ENCODE measurements around the gene LYAR.

LYAR gene

GRCh38 chr4:4302001-4302400 lies 12.0 kb upstream of the LYAR start:
- H3K27ac Mint-ChIP-seq, result peak overlapping the region in 1 of 2 donors; percentile 24

DNA sequence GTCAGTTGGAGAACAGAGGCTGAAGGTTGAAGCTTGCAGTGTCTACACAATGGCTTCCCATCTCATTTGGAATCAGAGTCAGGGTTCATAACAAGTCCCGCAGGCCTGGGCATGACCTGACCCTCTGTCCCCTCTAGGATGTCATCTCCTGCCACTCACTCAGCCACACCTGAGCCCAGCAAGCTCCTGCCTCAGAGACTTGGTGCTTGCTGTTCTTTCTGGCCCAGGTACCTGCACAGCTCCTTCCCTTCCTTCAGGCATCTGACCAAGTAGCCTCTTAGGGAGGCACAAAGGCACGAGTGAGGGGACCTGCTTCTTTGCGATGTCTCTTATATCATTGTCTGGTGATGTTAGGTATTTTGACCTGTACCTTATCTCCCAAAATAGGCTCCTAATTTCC lies 9.1 kb upstream of the LYAR start:
- ATAC-seq (replicated peaks), result no peak
- Mint-ChIP-seq H3K4me1 (ENCODE audit: low read depth in 2 of 2) (peaks cover 28 to 38% of the 10 kb centered on the region in 2 donors), H3K4me3 (no peak overlapping the region), H3K27me3 (no peaks in the 10 kb centered on the region), H3K27ac (peak overlapping the region; percentile 45 to 74), H3K9me3 (no peaks in the 10 kb centered on the region), H3K36me3 (ENCODE audit: insufficient read depth) (peaks cover 29% of the 10 kb centered on the region)
- no peak for DNase-seq

More at GRCh38 chr4:4302001-4302400, 12.0 kb upstream of the LYAR start:
- DNase-seq (no peak), ATAC-seq (replicated peaks) (no peak)
- H3K27me3 Mint-ChIP-seq, result no peaks in the 10 kb centered on the region
- H3K9me3 Mint-ChIP-seq, result no peaks in the 10 kb centered on the region
- peaks cover 18 to 29% of the 10 kb centered on the region in 2 donors for H3K4me1 Mint-ChIP-seq (ENCODE audit: low read depth in 2 of 2)
- no peak overlapping the region for H3K4me3 Mint-ChIP-seq
- H3K36me3 Mint-ChIP-seq (ENCODE audit: insufficient read depth), result peaks cover 49% of the 10 kb centered on the region

- ATAC-seq (replicated peaks) (no peak), DNase-seq (no peak)
- peak overlapping the region; percentile 33 to 44 for H3K27ac Mint-ChIP-seq
These were observed 6.4 kb upstream of the LYAR start for GRCh38 chr4:4296283-4296846.

GRCh38 chr4:4293279-4293678 lies 3.3 kb upstream of the LYAR start:
- Mint-ChIP-seq H3K36me3 (ENCODE audit: insufficient read depth) (peaks cover 20% of the 10 kb centered on the region), H3K4me1 (ENCODE audit: low read depth in 2 of 2) (peaks cover 45 to 60% of the 10 kb centered on the region in 2 donors), H3K4me3 (no peak overlapping the region), H3K27me3 (no peaks in the 10 kb centered on the region), H3K27ac (peak overlapping the region in 1 of 2 donors; percentile 32), H3K9me3 (no peaks in the 10 kb centered on the region)
- ATAC-seq (replicated peaks) (no peak), DNase-seq (no peak)

More at GRCh38 chr4:4296283-4296846, 6.4 kb upstream of the LYAR start:
- peaks cover 10% of the 10 kb centered on the region for H3K36me3 Mint-ChIP-seq (ENCODE audit: insufficient read depth)
- H3K4me3 Mint-ChIP-seq, result no peak overlapping the region
- no peaks in the 10 kb centered on the region for H3K9me3 Mint-ChIP-seq
- H3K4me1 Mint-ChIP-seq (ENCODE audit: low read depth in 2 of 2), result peaks cover 34 to 48% of the 10 kb centered on the region in 2 donors
- no peaks in the 10 kb centered on the region for H3K27me3 Mint-ChIP-seq

DNA sequence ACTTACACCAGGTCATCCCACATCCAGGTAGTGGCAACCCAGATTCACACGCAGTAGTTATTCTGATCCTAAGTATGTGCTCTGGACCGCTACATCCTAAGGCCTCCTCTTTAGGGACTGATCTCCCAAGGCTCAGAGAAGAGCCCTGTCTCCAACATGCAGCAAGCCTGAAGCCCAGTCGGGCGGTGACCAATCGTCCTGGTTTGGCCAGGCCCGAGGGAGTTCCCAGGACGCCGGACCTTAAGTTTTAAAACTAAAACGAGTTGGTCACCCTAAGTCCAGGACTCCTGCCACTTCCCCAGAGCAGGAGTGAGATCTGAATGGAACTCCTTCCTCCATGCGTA lies 385 bp downstream of the LYAR start:
- H3K36me3 Mint-ChIP-seq (ENCODE audit: insufficient read depth), result peaks cover 29% of the 10 kb centered on the region
- H3K4me3 Mint-ChIP-seq, result peak overlapping the region; percentile 92 to 99
- H3K9me3 Mint-ChIP-seq, result no peaks in the 10 kb centered on the region
- no peaks in the 10 kb centered on the region for H3K27me3 Mint-ChIP-seq
- peak; percentile 3 for ATAC-seq (replicated peaks)
- H3K27ac Mint-ChIP-seq, result peak overlapping the region; percentile 95 to 97
- DNase-seq, result no peak
- H3K4me1 Mint-ChIP-seq (ENCODE audit: low read depth in 2 of 2), result peaks cover 46 to 55% of the 10 kb centered on the region in 2 donors

DNA sequence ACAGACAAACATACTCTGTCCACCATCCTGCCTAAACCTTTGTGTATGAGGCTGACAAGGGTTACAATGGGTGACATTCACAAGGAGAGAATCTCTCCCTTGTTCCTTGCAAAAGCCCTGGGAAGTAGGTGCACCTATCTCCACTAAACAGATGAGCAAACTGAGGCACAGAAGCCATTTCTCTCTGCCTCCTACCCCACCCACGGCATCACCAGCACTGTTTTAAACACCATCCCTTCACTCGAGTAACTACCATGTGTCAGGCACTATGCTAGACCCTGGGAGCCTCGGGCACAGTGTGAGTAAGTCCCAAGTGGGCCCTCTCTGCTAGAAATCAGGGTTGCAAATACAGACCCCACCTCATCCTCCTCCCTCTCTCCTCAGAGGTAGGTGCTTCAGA lies 899 bp downstream of the LYAR start:
- H3K36me3 Mint-ChIP-seq (ENCODE audit: insufficient read depth), result peaks cover 31% of the 10 kb centered on the region

GRCh38 chr4:4288098-4288497 lies 1.9 kb downstream of the LYAR start:
- Mint-ChIP-seq H3K4me1 (ENCODE audit: low read depth in 2 of 2) (peaks cover 41 to 52% of the 10 kb centered on the region in 2 donors), H3K9me3 (no peaks in the 10 kb centered on the region), H3K4me3 (peak overlapping the region; percentile 92 to 99), H3K27ac (peak overlapping the region; percentile 67 to 95), H3K36me3 (ENCODE audit: insufficient read depth) (peaks cover 39% of the 10 kb centered on the region), H3K27me3 (no peaks in the 10 kb centered on the region)
- ATAC-seq (replicated peaks) (no peak), DNase-seq (no peak)

More for the DNA sequence above, 899 bp downstream of the LYAR start:
- H3K4me3 Mint-ChIP-seq, result peak overlapping the region; percentile 92 to 99
- H3K27ac Mint-ChIP-seq, result peak overlapping the region; percentile 95 to 97
- H3K9me3 Mint-ChIP-seq, result no peaks in the 10 kb centered on the region
- ATAC-seq (replicated peaks), result no peak
- H3K4me1 Mint-ChIP-seq (ENCODE audit: low read depth in 2 of 2), result peaks cover 46 to 53% of the 10 kb centered on the region in 2 donors
- DNase-seq, result no peak
- H3K27me3 Mint-ChIP-seq, result no peaks in the 10 kb centered on the region

DNA sequence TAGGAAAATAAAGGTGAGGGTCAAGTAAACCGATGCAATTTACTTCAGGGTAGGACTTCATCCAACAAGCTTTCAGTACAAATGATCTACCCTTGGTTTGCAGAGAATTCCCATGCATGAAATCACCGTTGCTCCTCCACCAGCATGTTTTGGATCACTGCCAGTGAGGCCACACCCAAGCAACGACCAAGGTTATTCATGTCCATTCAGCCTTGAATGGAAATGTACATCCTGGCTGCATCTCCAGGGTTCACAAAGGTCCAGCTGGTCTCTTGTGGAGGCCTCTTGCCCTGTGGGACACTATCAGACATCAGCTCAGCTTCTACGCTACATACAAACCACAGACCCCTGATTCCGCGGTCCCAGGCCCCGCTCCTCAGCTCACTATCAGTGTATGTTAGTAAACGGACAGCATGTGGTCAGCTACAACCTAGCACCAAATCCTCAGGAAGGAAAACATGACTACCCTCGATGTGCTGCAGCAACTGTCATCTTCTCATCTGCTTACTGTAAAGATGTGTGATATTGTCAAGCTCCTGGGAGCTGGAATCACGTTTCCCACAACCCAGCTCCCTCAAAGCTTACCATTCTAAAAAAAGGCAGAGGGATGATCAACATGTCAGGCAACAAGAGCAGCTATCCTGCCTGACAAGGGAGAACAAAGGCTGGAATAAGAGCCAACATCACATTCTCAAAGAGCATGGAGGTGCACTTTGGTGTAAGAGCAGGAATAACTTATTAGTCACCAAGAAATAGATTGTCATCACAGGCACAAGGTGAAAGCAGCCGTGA lies 4.9 kb downstream of the LYAR start:
- no peaks in the 10 kb centered on the region for H3K27me3 Mint-ChIP-seq
- DNase-seq (no peak), ATAC-seq (replicated peaks) (no peak)
- H3K36me3 Mint-ChIP-seq (ENCODE audit: insufficient read depth), result peaks cover 61% of the 10 kb centered on the region
- no peaks in the 10 kb centered on the region for H3K9me3 Mint-ChIP-seq
- H3K27ac Mint-ChIP-seq, result peak overlapping the region in 1 of 2 donors; percentile 42
- peaks cover 38 to 46% of the 10 kb centered on the region in 2 donors for H3K4me1 Mint-ChIP-seq (ENCODE audit: low read depth in 2 of 2)
- no peak overlapping the region for H3K4me3 Mint-ChIP-seq

- Mint-ChIP-seq H3K27ac (peak overlapping the region; percentile 14 to 85), H3K4me1 (ENCODE audit: low read depth in 2 of 2) (peaks cover 14 to 22% of the 10 kb centered on the region in 2 donors), H3K9me3 (no peaks in the 10 kb centered on the region), H3K4me3 (no peak overlapping the region), H3K27me3 (no peaks in the 10 kb centered on the region), H3K36me3 (ENCODE audit: insufficient read depth) (peaks cover 75% of the 10 kb centered on the region)
- DNase-seq (no peak), ATAC-seq (replicated peaks) (peak; percentile 14)
These were observed 8.2 kb downstream of the LYAR start for GRCh38 chr4:4281787-4282186.

DNA sequence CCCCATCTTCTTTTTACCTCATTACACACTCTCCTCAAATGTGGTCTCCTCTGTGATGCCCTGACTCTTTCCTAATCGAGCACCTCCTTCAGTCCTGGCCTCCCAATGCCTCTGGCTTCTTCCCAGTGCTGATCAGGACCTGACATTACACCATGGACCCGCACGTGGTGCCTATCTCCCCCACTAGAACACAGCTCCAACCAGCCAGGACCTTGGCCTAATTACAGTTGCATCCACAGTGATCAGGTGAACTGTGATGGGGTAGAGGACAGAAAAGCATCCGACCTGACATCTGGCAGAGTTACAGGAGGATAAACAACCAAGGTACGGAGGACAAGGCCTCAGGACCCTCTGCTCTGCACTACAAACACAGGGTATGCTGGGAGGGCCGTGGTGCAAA lies 12.4 kb downstream of the LYAR start:
- H3K4me3 Mint-ChIP-seq, result no peak overlapping the region
- peaks cover 71% of the 10 kb centered on the region for H3K36me3 Mint-ChIP-seq (ENCODE audit: insufficient read depth)
- H3K27ac Mint-ChIP-seq, result peak overlapping the region in 1 of 2 donors; percentile 51
- H3K4me1 Mint-ChIP-seq (ENCODE audit: low read depth in 2 of 2), result peaks cover 3 to 15% of the 10 kb centered on the region in 2 donors
- ATAC-seq (replicated peaks) (no peak), DNase-seq (no peak)
- H3K27me3 Mint-ChIP-seq, result no peaks in the 10 kb centered on the region
- no peaks in the 10 kb centered on the region for H3K9me3 Mint-ChIP-seq

DNA sequence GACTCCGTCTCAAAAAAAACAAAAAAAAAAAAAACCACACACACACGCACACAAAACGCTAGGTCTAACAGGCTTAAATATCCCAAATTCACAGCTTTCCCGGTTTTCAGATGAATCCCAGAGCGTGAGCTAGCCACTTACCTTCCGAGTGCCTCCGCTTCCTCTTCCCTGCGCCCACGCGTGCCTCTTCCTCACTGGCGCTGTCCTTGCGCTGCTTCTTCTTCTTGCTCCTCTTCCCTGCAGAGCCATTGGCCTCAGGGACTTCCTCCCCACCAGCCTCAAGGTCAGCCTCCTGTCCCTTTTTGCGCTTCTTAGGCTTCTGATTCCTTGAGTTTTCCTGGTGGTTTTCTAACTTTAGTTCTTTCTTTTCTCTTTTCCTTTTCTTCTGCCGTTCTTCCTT lies 15.7 kb downstream of the LYAR start:
- H3K27me3 Mint-ChIP-seq, result no peaks in the 10 kb centered on the region
- H3K27ac Mint-ChIP-seq, result peak overlapping the region; percentile 27 to 66
- H3K36me3 Mint-ChIP-seq (ENCODE audit: insufficient read depth), result peaks cover 51% of the 10 kb centered on the region
- H3K9me3 Mint-ChIP-seq, result no peaks in the 10 kb centered on the region
- H3K4me3 Mint-ChIP-seq, result no peak overlapping the region
- DNase-seq (no peak), ATAC-seq (replicated peaks) (no peak)
- peaks cover 19 to 35% of the 10 kb centered on the region in 2 donors for H3K4me1 Mint-ChIP-seq (ENCODE audit: low read depth in 2 of 2)

GRCh38 chr4:4271912-4272311 lies 18.0 kb downstream of the LYAR start:
- H3K9me3 Mint-ChIP-seq, result no peaks in the 10 kb centered on the region
- peaks cover 48% of the 10 kb centered on the region for H3K36me3 Mint-ChIP-seq (ENCODE audit: insufficient read depth)
- ATAC-seq (replicated peaks) (no peak), DNase-seq (no peak)
- H3K4me3 Mint-ChIP-seq, result no peak overlapping the region
- peaks cover 34 to 40% of the 10 kb centered on the region in 2 donors for H3K4me1 Mint-ChIP-seq (ENCODE audit: low read depth in 2 of 2)
- H3K27me3 Mint-ChIP-seq, result no peaks in the 10 kb centered on the region
- H3K27ac Mint-ChIP-seq, result peak overlapping the region; percentile 98 to 99

GRCh38 chr4:4270529-4270928 lies 19.4 kb downstream of the LYAR start:
- H3K4me3 Mint-ChIP-seq, result peak overlapping the region; percentile 86 to 87
- H3K36me3 Mint-ChIP-seq (ENCODE audit: insufficient read depth), result peaks cover 48% of the 10 kb centered on the region
- no peak for DNase-seq
- peaks cover 0 to 2% of the 10 kb centered on the region in 2 donors for H3K9me3 Mint-ChIP-seq
- ATAC-seq (replicated peaks), result peak; percentile 26
- no peaks in the 10 kb centered on the region for H3K27me3 Mint-ChIP-seq
- peak overlapping the region; percentile 98 to 99 for H3K27ac Mint-ChIP-seq
- peaks cover 45 to 52% of the 10 kb centered on the region in 2 donors for H3K4me1 Mint-ChIP-seq (ENCODE audit: low read depth in 2 of 2)

- DNase-seq, result peak; percentile 48 to 52 (median 50)
- ATAC-seq (replicated peaks), result peak; percentile 78
- Mint-ChIP-seq H3K36me3 (ENCODE audit: insufficient read depth) (peaks cover 45% of the 10 kb centered on the region), H3K4me1 (ENCODE audit: low read depth in 2 of 2) (peaks cover 47 to 53% of the 10 kb centered on the region in 2 donors), H3K27ac (peak overlapping the region; percentile 98 to 99), H3K9me3 (peaks cover 0 to 2% of the 10 kb centered on the region in 2 donors), H3K4me3 (peak overlapping the region; percentile 86 to 87), H3K27me3 (no peaks in the 10 kb centered on the region)
These were observed 20.1 kb downstream of the LYAR start for GRCh38 chr4:4269856-4270255.

All from effector memory CD8-positive, alpha-beta T cell (primary cell).